B cell (primary cell): Measurements from ENCODE around the gene PYURF. TPM values are rescaled to one million over a fixed set of nuclear protein-coding genes. Genes with fewer than 3 reads are reported as not detected.

Source experiments
- ATAC-seq: fragments of 200-7000 bp; cut with Tn5 transposase; one replicate; pipeline ENCODE4 v1.10.0; 2021; ENCODE audit warnings: low read depth, mild to moderate bottlenecking, moderate number of reproducible peaks, moderate library complexity
- CTCF ChIA-PET: fragments of 350-600 bp; sonication (Branson Sonifier 250); formaldehyde crosslinking; loops from one replicate; lab custom pipeline; 2021; ENCODE audit warnings: antibody characterized with exemption, inconsistent platforms; lab: Charles Lee
- POLR2A ChIA-PET: fragments of 350-600 bp; sonication (Branson Sonifier 250); formaldehyde crosslinking; loops from one replicate; lab custom pipeline; 2021; ENCODE audit warnings: antibody characterized with exemption; lab: Charles Lee
- DNase-seq: peaks from one replicate; pipeline ENCODE4 v3.0.0; 2013
- H2AFZ ChIP-seq: 2 replicates; pipeline ENCODE4 v1.6.1; 2012; ENCODE audit warnings: mild to moderate bottlenecking, low read depth, low read length; ENCODE audit not compliant: insufficient read depth, poor library complexity, severe bottlenecking
- H3K27ac ChIP-seq, 2 donors: 1 replicate in 1 of 2; 2 replicates in 1 of 2; pipeline ENCODE4 v1.5.1; 2012 to 2013; ENCODE audit warnings: low read length in 2 of 2, mild to moderate bottlenecking in 2 of 2, moderate library complexity in 1 of 2
- H3K27me3 ChIP-seq, 4 experiments: fragments of 200-600 bp in 1 of 4; sonication (generic) in 1 of 4; replicated peaks in 1 of 4; 1 replicate in 2 of 4; 2 replicates in 2 of 4; pipeline versions ENCODE4 v1.6.1 to v1.7.0; 2013 to 2016; ENCODE audit warnings: low read length in 3 of 4, mild to moderate bottlenecking in 2 of 4, mixed read lengths in 1 of 4, moderate library complexity in 1 of 4; ENCODE audit not compliant: insufficient read depth in 4 of 4, control insufficient read depth in 3 of 4; ENCODE audit errors: control extremely low read depth in 1 of 4
- H3K36me3 ChIP-seq, 2 experiments: replicated peaks in 1 of 2; 1 replicate in 1 of 2; 2 replicates in 1 of 2; pipeline versions ENCODE4 v1.6.1 to v1.7.1; 2013; ENCODE audit warnings: low read length in 1 of 2; ENCODE audit not compliant: insufficient read depth in 2 of 2, control insufficient read depth in 1 of 2; ENCODE audit errors: control extremely low read depth in 1 of 2, extremely low read depth in 1 of 2
- H3K4me1 ChIP-seq, 2 donors: fragments of 200-600 bp in 1 of 2; sonication (generic) in 1 of 2; 1 replicate in 1 of 2; 2 replicates in 1 of 2; pipeline versions ENCODE4 v1.5.1 to v1.6.1; 2013 to 2017; ENCODE audit warnings: low read length in 2 of 2; ENCODE audit not compliant: control insufficient read depth in 2 of 2, insufficient read depth in 2 of 2
- H3K4me2 ChIP-seq: replicated peaks from 2 replicates; pipeline ENCODE3; 2012; ENCODE audit warnings: mild to moderate bottlenecking, low read depth, low read length; ENCODE audit not compliant: poor library complexity, severe bottlenecking
- H3K4me3 ChIP-seq, 5 experiments: fragments of 200-600 bp in 1 of 5; sonication (generic) in 1 of 5; 1 replicate in 3 of 5; 2 replicates in 2 of 5; pipeline versions ENCODE4 v1.5.1 to v1.7.0; 2011 to 2016; ENCODE audit warnings: low read length in 4 of 5, mild to moderate bottlenecking in 4 of 5, low read depth in 2 of 5, control low read depth in 1 of 5, moderate library complexity in 1 of 5; ENCODE audit not compliant: insufficient read depth in 1 of 5; ENCODE audit errors: control extremely low read depth in 1 of 5, extremely low read depth in 1 of 5
- H3K79me2 ChIP-seq: fragments of 200-600 bp; sonication (generic); one replicate; pipeline ENCODE4 v1.6.0; 2016; ENCODE audit warnings: low read length; ENCODE audit not compliant: control insufficient read depth, insufficient read depth
- H3K9ac ChIP-seq: fragments of 200-600 bp; sonication (generic); 2 replicates; pipeline ENCODE4 v1.6.1; 2017; ENCODE audit warnings: mild to moderate bottlenecking, low read length, moderate library complexity
- H3K9me3 ChIP-seq, 3 donors: one replicate each; pipeline versions ENCODE4 v1.6.1 to v1.7.1; 2013; ENCODE audit warnings: low read length in 2 of 3; ENCODE audit not compliant: control insufficient read depth in 2 of 3, insufficient read depth in 1 of 3; ENCODE audit errors: control extremely low read depth in 1 of 3
- H4K20me1 ChIP-seq: 2 replicates; pipeline ENCODE4 v1.6.0; 2012; ENCODE audit warnings: mild to moderate bottlenecking, low read length; ENCODE audit not compliant: insufficient read depth, control insufficient read depth, poor library complexity, severe bottlenecking
- H3K27ac Mint-ChIP-seq: one replicate; pipeline ENCODE4 v1.8.0; 2021; ENCODE audit warnings: mixed read lengths
- H3K27me3 Mint-ChIP-seq: one replicate; pipeline ENCODE4 v1.8.0; 2021; ENCODE audit warnings: mixed read lengths
- H3K4me1 Mint-ChIP-seq: one replicate; pipeline ENCODE4 v1.8.0; 2021; ENCODE audit warnings: mixed read lengths
- H3K4me3 Mint-ChIP-seq: one replicate; pipeline ENCODE4 v1.8.0; 2021; ENCODE audit warnings: mixed read lengths
- H3K9me3 Mint-ChIP-seq: one replicate; pipeline ENCODE4 v1.8.0; 2022; ENCODE audit warnings: mixed read lengths; ENCODE audit not compliant: insufficient read depth
- CTCF ChIP-seq: fragments of 200-600 bp; IDR thresholded peaks from one replicate; pipeline ENCODE4 v1.8.0; 2022; ENCODE audit warnings: antibody characterized with exemption, mild to moderate bottlenecking
- EZH2 ChIP-seq: IDR thresholded peaks from 2 replicates; pipeline ENCODE4 v1.6.1; 2012; ENCODE audit warnings: borderline replicate concordance, low read depth, mild to moderate bottlenecking, moderate library complexity, low read length; ENCODE audit not compliant: insufficient read depth, poor library complexity, severe bottlenecking
- WGBS: methylation state at CpG from one replicate; pipeline ENCODE4 v1.1.5; 2013; ENCODE audit warnings: missing lambda C conversion rate; ENCODE audit not compliant: insufficient coverage; 5-methylcytosine and 5-hydroxymethylcytosine counted together
- intact Hi-C: fragments of 100-400 bp; cut with micrococcal nuclease; formaldehyde crosslinking; loops from one replicate; pipeline ENCODE4 v1.10.0; 2022
- polyA plus RNA-seq: library from polyadenylated mRNA; depleted of rRNA; stranded (reverse); fragments of >200 nt; gene quantifications from 2 replicates; pipeline ENCODE4 v1.2.3, GENCODE V29; 2012
- total RNA-seq, 2 donors: library from RNA; stranded (reverse); fragments of 120-200 nt in 1 of 2; gene quantifications; 1 replicate in 1 of 2; 2 replicates in 1 of 2; pipeline versions ENCODE4 v1.2.3 to v1.2.4, GENCODE V29; 2013 to 2022

PYURF gene
- total and polyA plus RNA-seq, 2 donors (not counting 1 experiment from before 2014, with no cell fraction given) = 14.9 to 38.1 TPM

DNA sequence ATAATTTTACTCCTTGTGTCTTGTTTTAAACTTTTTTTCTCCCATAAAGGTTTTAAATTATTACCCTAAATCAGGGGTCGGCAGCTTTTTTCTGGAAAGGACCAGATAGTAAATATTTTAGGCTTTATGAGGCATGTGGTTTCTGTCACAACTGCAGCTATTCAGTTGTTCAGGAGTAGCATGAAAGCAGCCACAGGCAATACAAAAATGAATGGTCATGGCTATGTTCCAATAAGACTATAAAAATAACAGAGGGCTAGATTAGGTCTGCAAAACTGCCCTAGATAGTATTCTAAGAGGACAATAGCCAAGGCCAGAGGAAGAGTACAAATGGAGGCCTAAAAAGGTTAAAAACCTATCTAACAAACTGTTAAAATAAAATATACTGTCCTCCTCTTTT is 42.0 kb downstream of the PYURF start:
- POLR2A ChIA-PET = no interaction called here
- ATAC-seq = no peak
- Histone ChIP-seq H3K27me3 (no peaks in the 10 kb centered on the region), H3K27ac (no peak overlapping the region), H4K20me1 (no peaks in the 10 kb centered on the region), H3K4me1 (no peaks in the 10 kb centered on the region), H3K79me2 (no peaks in the 10 kb centered on the region), H3K36me3 (no peaks in the 10 kb centered on the region), H3K4me3 (no peak overlapping the region), H3K4me2 (no peak overlapping the region), H3K9me3 (no peaks in the 10 kb centered on the region), H2AFZ (no peak overlapping the region), H3K9ac (no peak overlapping the region)
- H3K27ac Mint-ChIP-seq = no peak overlapping the region
- DNase-seq = no peak
- intact Hi-C loops = no loop called here
- CTCF ChIA-PET = no interaction called here
- H3K27me3 Mint-ChIP-seq = no peaks in the 10 kb centered on the region
- no CpG with 5 or more reads among the region's 1 CpG for WGBS
- H3K4me1 Mint-ChIP-seq = no peaks in the 10 kb centered on the region
- H3K4me3 Mint-ChIP-seq = no peak overlapping the region
- no peak for TF ChIP-seq EZH2
- TF ChIP-seq CTCF = no peak
- no peaks in the 10 kb centered on the region for H3K9me3 Mint-ChIP-seq

DNA sequence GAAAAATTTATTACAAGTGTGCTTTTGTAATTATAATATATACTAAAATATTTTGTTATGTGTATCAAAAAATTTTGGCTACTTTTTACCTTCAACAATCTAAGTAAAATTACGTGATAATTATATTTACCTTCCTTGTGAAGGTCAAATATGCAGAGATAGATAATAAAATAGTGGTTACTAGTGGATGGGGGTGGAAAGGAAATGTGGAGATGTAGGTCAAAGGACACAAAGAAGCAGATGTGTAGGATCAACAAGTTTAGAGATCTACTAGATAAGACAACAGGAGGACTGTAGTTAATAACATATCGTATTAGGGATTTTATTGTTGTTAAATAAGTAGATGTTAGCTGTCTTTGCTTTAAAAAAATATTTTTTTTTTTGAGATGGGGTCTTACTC is 45.3 kb downstream of the PYURF start:
- no peak overlapping the region for H3K4me3 Mint-ChIP-seq
- Histone ChIP-seq H2AFZ (no peak overlapping the region), H4K20me1 (no peaks in the 10 kb centered on the region), H3K27ac (no peak overlapping the region), H3K4me2 (no peak overlapping the region), H3K27me3 (no peaks in the 10 kb centered on the region), H3K36me3 (no peaks in the 10 kb centered on the region), H3K79me2 (no peaks in the 10 kb centered on the region), H3K9ac (no peak overlapping the region), H3K9me3 (no peaks in the 10 kb centered on the region), H3K4me3 (no peak overlapping the region), H3K4me1 (no peaks in the 10 kb centered on the region)
- no peak overlapping the region for H3K27ac Mint-ChIP-seq
- H3K27me3 Mint-ChIP-seq = no peaks in the 10 kb centered on the region
- CTCF ChIA-PET = interaction anchor here (0.5 to 1.3 kb wide), 3 partner anchors 38 to 259 kb away, joined by 3 read pairs; no protein-coding TSS in a partner anchor
- WGBS = no CpG with 5 or more reads among the region's 2 CpGs
- TF ChIP-seq EZH2 (no peak), CTCF (no peak)
- no peaks in the 10 kb centered on the region for H3K4me1 Mint-ChIP-seq
- ATAC-seq (no peak), DNase-seq (no peak)
- H3K9me3 Mint-ChIP-seq = no peaks in the 10 kb centered on the region
- intact Hi-C loops = no loop called here
- POLR2A ChIA-PET = interaction anchor here (0.6 kb wide), 1 partner anchor 117 kb away, joined by 8 read pairs; no protein-coding TSS in a partner anchor
